Amniotic epithelial cell (primary cell): ENCODE results near the gene RAB4A.
"Not testable (repeated sequence)": the region's sequence is repeated elsewhere in the genome, so short reads cannot be mapped to it uniquely, and the experiment has no call there.

Source experiments
- DNase-seq: peaks from one replicate; pipeline ENCODE4 v3.0.0-alpha.2; 2010; ENCODE audit warnings: low read depth

RAB4A gene

DNA sequence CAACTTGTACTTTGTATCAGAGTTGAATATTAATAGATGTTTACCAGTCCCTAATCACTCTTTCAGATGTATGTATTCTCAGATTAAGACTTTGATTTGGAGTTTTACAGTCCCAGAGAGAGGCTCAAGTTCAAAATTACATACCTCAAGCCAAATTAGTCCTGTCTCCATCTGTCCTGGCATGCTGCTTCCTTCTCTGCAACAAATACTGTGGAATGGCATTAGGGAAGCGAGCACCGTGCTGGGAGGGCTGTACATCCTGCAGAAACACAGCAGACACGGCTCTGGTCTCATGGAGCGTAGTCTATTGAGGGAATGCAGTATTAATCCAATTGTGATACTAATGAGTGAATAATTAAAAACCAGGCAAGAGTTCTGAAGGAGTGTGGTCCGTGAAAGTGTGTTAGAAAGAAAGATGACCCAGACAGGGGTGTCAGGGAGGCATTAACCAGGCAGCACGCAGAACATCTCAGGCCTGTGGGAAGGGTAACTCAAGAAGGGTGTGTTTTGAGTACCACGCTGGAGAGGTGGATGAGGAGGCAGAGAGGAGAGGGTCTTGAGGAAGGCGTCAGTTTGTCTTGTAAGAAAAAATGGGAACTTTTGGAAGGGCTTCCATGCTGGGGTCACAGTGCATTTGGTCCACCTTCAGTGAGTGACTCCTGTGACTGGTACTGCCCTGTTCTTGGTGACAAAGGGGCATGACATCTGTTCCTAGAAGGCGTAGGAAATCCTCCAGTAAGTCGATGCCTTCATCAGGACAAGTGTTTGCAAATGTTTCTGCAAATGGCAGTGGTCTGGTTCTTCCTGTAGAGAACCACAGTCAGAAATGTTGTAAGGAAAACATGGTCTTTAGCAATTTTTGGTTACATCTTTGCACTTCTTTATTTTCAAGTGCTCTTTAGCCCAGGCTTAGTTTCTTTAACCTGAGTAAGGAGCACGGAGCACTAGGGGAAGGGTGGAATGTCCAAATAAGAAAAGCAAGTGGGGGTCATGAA is 1.6 kb downstream of the RAB4A start:
- no peak for DNase-seq

DNA sequence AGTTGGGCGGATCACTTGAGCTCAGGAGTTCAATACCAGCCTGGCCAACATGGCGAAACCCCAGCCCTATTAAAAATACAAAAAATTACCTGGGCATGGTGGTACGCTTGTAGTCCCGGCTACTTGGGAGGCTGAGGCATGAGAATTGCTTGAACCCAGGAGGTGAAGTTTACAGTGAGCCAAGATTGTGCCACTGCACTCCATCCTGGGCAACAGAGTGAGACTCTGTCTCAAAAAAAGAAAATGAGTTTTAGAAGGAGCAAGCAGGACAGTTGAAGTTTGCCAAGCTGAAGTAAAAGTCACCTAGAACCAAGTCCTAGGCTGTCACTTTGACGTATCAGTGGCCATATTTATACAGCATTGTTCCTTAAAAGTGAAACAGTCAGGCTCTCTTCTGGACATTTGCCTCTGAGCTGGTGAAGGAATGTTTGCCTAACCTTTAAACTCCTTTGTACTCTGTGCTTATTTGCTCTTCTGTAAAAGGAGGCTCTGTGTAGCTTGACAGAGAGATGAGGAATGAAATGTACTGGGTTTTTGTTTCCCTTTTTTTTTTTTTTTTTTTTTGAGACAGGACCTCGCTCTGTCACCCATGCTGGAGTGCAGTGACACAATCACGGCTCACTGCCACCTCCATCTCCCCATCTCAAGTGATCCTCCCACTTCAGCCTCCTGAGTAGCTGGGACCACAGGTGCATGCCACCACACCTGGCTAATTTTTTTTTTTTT is 2.8 kb downstream of the RAB4A start:
- DNase-seq: no peak

DNA sequence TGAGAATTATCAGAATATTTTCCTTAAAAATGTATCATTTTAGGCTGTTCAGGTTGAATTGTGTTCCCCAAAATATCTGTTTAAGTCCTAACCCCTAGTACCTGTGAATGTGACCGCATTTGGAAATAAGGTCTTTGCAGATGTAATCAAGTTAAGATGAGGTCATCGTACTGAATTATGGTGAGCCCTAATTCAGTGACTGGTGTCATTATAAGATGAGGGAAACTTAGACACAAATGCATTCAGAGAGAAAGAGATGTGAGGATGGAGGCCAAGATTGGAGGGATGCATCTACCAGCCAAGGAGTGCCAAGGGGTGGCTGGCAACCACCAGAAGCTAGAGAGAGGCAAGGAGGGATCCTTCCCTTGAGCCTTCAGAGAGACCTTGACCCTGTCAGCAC is 4.1 kb downstream of the RAB4A start:
- DNase-seq: no peak

DNA sequence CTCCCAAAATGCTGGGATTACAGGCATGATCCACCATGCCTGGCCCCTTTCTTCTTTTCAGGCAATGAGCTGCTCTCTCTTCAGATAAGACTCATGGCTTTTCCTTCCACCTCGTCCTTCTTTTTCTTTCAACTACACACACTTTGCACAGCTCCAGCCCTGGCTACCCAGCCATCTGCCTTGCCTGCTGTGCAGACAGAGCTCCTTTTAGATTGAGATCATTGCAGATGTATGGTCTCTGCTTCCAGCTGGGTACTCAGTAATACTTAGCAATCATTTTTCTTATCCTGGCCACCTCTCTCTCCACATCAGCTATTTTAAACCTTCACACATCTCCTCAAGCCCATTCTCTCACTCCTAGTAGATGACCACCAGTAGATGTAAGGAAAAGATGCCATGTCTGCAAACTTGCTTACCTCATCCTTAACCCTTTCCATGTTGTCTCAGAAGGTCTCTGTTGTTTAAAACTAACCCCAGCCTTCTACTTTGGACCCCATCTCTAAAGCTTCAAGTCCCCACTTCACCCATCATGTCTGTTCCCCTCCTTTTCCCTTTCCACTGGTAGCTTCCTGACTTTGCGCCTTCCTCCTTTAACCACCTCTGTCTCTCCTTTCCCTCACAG is 7.3 kb downstream of the RAB4A start:
- no peak for DNase-seq

DNA sequence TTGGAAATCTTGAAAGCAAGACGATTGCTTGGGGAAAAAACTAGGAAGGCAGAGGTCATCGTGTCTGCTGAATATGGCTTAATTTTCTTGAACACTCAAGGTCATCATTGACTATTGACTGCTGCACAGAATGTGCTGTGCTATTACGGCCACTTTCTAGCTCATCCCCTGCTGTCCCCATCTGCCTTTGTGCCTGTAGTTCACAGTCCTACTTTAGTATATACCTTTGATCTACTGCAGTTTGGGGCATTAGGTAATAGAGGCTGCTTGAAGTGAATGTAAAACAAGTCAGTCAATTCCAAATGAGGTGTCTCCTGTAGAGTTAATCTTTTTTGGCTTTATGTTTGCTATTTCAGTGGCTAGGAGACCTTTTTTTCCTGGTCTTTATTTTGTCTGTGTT is 8.3 kb downstream of the RAB4A start:
- DNase-seq: no peak

DNA sequence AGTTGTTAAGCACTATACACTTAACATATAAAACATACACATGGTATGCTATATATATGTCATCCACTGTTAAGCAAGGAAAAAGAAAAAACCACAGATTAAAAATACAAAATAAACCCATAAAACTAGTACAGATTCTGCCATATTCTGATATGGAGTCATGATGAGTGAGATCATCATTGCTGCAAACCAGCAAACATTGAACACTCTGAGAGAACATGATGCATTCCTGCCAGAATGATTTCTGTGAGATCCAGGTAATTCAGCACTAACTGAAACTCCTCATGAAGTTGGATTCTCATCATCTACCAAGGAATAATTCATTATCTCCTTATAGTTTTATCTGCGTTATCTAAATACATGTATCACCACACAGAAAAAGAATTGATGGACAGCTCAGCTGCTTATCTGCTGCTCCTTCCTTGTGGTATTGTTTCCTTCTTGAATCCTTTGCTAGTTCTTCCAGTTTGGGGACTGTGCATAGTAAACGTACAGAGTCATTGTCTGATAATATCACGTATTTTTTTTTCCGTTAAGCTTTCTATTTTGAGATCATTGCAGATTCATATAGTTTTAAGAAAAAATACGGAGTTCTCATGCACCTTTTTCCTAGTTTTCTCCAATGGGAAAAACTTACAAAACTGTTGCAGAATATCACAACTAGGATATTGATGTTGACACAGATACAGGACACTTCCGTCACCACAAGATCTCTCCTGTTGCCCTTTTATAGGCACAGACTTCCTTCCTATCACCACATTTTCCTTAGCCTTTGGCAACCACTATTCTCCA is 9.3 kb downstream of the RAB4A start:
- no peak for DNase-seq

DNA sequence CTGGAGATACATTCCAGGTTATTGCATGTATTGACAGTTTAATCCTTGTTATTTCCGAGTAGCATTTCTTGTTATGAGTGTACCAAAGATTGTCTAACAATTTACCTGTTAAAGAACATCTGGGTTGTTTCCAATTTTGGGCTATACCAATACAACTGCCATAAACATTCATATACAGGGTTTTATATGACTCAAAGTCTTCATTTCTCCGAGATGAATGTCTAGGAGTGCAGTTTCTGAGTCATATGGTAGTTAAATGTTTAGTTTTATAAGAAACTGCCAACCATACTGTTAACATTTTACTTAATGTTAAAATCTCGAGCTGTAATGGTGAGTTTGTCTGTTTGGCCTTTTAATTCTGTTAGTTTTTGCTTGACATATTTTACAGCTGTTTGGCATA is 10.0 kb downstream of the RAB4A start:
- no peak for DNase-seq

DNA sequence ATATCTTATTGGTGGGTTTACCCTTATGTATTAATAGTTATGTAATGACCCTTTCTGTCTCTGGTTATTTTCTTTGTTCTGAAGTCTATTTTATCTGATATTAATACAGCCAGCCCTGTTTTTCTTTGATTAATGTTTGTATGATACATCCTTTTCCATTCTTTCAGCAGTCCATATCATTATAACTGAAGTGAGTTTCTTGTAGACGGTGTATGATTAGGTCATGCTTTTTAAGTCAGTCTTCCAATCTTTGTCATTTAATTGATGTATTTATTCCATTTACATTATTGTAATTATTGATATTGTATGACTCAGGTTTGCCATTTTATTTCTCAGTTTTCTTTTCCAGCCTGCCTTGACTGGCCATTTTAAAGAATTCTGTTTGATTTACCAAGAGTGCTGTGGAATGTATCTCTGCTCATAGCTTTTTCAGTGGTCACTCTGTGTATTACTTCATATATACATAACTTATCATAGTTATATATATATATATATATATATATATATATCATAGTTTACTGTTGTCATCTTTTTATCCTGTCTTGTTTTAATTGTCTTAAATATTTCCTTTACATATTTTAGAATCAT is 10.5 kb downstream of the RAB4A start:
- DNase-seq: no peak

DNA sequence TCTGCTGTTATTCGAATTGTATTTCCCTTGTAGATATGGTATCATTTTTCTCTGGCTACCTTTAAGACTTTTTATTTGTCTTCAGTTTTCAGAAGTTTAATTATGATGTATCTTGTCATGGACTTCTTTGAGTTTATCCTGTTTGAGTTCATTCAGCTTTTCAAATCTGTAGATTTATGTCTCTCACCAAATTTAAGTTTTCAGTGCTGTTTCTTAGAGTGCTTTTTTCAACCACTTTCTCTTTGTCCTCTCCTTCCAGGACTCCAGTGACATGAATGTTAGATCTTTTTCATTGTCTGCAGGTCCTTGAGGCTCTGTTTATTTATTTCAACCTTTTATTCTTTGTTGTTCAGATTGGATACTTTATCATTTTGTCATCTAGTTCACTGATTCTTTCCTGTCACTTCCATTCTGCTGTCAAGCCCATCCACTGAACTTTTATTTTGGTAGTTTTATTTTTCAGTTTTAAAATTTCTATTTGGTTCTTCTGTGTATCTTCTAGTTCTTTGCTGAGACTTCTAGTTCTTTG is 11.4 kb downstream of the RAB4A start:
- no peak for DNase-seq

DNA sequence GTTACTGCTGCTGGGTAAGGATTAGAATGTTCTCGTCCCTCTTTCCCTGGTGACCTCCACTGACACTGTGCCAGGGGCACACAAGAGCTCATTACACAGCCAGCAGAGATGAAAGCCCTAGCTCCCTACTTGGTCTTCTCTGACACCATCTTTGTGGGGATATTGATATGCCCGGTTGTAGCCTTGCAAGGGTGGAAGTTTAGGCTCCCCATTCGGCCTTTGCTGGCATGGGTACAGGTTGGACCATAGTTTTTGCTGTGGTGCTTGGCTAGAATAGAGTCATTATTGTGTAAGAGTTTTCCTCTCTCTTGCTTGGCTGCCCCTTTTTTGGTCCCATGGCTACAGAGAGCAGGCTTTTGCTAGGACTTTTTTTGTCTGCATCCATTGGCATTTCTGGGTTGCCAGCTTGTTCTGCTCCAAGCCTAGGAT is 12.3 kb downstream of the RAB4A start:
- no peak for DNase-seq

DNA sequence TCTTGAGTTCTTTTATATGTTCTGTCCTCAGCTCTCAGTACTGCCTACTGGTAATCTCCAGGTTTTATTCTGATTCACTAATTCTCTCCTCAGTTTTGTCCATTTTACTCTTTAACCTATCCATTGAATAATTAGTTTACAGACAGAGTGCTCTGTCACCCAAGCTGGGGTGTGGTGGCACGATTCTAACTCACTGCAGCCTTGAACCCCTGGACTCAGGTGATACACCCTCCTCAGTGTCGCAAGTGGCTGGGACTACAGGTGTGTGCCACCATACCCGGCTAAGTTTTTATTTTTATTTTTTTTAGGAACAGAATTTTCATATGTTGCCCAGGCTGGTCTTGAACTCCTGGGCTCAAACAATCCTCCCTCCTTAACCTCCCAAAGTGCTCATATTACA is 14.0 kb downstream of the RAB4A start:
- no peak for DNase-seq

DNA sequence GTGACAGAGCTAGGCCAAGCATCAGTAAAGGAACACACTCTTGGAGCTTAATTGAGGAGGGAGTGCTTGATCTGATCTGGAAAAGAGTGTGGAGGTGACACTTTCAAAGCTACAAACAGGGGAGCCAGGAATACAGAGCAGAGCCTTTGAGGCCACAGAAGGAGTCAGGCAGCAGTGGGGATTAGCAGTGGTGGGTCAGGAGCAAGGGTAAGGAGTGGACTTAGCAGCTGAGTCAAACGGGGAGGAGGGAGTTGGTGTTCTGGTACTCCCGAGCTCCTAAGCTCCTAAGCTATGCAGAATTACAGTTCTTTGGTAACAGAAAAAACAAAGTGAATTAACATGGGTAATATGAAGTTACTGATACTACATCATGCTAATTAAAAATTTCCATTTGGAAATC is 14.5 kb downstream of the RAB4A start:
- peak; percentile 78 for DNase-seq

DNA sequence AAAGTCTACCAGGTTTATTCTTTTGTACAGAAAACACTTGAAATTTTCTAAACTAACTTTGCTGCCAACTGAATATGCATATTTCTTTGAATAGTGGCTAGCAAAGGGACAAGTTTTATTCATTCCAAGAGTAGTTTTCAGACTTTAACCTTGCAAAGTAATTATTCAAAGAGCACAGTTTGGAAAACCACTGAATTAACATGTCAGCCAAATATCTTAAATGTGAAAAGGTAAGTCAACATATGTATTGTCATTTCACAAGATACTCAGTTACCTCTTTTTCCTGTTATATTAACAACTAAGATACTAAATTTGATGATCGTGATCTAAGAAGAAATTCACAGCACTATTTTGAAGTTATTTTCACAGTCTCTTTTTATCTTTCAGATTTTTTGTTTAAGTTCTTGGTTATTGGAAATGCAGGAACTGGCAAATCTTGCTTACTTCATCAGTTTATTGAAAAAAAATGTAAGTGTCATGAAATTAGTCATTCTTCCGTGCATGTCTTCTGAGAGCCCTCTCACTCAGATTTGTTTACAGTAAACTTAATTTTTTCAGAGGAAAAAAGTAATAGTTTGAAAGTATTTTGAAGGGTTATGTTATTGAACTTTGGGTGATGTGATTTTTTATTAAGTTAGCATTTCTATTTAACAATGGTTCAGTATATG is 15.3 kb downstream of the RAB4A start:
- no peak for DNase-seq

DNA sequence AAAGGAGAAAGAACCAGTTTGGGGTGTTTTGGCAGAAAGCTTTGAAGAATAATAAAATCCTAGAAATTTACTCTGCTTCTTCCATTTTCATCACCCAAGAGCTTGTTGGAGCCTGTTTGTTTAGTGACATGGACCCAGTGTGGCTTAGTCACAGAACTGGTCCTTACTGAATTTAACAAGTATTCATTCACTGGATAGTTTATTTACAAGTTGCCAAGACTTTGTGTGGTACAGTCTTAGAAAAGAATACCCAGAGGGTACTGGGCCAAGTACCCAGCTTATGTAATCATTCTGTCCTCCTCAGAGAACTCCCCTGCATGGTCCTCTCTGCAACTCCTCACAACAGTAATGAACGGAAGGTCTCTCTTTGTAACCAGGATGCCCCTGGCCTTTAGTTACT is 16.4 kb downstream of the RAB4A start:
- DNase-seq: no peak

DNA sequence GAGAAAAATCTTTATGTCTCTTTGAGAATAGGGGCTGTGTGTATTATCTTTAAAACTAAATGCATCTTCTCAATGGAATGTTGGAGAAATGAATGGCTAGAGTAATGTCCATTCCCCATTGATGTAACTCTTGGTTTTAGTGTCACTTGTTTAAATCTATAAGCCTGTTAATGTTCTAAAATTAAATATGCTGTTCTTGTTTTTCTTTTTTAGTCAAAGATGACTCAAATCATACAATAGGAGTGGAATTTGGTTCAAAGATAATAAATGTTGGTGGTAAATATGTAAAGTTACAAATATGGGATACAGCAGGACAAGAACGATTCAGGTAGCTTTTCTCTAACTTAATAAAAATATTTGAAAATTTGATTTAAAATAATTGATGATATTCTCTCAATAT is 17.6 kb downstream of the RAB4A start:
- no peak for DNase-seq

DNA sequence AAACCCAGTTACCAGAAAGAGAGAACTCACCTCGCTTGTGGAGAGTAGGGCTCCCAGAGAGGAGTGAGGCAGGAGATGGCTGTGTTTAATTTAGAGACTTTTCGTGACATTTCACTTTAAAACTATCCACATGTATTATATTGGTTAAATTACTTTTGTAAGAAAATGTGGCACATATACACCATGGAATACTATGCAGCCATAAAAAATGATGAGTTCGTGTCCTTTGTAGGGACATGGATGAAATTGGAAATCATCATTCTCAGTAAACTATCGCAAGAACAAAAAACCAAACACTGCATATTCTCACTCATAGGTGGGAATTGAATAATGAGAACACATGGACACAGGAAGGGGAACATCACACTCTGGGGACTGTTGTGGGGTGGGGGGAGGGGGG is 20.8 kb downstream of the RAB4A start:
- not testable (repeated sequence) for DNase-seq

DNA sequence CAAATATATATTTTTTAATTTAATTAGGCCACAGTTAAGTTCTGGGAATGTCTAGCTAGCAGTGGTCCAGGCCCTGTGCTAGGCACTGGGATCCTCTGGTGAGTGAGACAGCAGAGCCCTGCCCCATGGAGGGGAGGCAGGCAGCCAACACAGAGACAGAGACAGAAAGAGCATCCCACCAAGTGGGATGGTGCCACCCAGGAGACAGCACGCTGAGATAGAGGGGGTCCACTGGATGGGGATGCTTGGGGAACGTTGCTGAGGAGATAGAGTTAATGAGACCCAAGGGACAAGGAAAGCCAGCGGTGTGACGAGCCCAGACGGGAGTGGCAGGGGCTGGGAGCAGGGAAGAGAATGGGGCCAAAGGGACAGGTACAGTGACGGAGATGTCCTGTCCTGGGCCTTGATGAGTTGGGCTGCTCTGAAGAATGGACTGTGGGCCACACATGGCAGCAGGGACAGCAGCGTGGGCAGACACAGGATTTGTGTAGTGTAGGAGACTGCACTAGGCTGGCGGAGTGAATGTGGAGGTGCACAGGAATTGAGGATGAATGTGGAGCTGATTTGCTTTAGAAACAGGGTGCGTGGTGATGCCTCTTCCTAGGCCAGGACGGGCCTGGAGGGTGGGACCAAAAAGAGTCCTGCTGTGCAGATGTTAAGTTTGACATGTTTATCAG is 22.8 kb downstream of the RAB4A start:
- DNase-seq: no peak

DNA sequence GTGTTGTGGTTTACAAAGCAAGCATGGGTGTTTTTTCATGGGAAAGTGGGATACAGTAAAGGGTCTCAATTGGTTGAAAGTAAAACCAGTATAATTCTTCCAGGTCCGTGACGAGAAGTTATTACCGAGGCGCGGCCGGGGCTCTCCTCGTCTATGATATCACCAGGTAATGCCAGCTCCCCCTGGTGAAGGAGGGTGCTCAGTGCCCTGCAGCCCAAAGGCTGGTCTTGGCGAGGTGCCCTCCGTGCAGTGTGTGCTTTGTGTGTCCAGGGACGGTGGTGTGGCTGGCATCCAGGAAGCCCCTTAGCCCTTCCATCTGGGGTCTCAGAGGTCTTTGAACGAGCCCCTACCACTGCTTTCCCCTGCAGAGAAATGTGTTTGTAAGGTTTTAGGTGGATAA is 24.8 kb downstream of the RAB4A start:
- DNase-seq: no peak

DNA sequence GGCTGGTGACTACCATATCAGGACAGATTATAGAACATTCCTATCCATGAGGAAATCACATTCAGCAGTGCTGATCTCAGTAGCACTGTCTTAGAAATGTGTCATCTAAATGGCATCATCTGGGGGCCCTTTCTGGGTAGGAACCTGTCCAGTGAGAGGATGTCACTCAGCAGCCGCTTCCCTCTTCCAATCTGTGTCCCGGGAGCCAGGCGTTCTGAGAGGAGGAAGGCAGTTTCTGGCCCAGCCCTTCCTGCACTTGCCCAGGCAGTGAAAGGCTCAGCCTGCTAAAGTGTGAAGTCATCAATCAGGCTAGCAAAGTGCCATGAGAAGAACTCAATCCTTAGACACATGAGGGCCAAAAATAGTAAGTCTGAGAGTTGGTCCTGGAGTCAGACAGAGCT is 25.6 kb downstream of the RAB4A start:
- DNase-seq: peak; percentile 78

DNA sequence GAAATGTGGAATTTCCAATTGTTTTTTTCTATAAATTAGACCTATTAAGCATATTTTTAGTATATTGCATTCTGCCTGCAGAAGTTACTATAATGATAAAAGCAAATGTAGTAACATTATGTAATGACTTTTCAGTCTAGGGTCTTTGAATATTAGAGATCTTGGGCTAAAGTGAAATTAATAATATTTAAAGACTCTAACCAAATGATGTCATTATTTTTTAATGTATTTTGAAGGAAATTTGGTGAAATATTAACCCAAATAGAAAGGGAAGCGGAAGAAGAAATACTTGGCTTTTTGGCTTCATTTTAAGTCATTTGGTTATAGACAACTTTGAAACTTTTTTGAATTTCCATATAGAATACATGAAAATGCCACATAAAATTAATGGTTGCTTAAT is 26.8 kb downstream of the RAB4A start:
- no peak for DNase-seq
